ENCODE measurements around the gene PTDSS2. TPM values are rescaled to one million over a fixed set of nuclear protein-coding genes. Genes with fewer than 3 reads are reported as not detected.
A peak's percentile ranks its signal among the peaks of the same experiment; 100 is the strongest.

PTDSS2 gene
- total and polyA plus RNA-seq, 2 of the 13 experiments (the other 11 are each of a cell fraction or from before 2014, with no cell fraction given) = 21.7 to 26.4 TPM

- TF ChIP-seq ZNF569 (CRISPR knock-in tag; IDR thresholded peaks at IDR 0.05; ENCODE audit: borderline replicate concordance) (no peak), CBX2 (IDR thresholded peaks at IDR 0.05; ENCODE audit: low read depth, low read length) (no peak), CBX2 (CRISPR knock-in tag; IDR thresholded peaks at IDR 0.05; ENCODE audit: low read depth) (no peak), ZNF607 (CRISPR knock-in tag; IDR thresholded peaks at IDR 0.05; ENCODE audit: borderline replicate concordance) (no peak; the same call in 1 of the 2 replicates), ZNF205 (CRISPR knock-in tag; IDR thresholded peaks at IDR 0.05) (peak; percentile 70; the same call in 1 of the 2 replicates), RFX5 (IDR thresholded peaks at IDR 0.05; ENCODE audit: low read depth, low read length) (no peak), ZNF382 (CRISPR knock-in tag; IDR thresholded peaks at IDR 0.05; ENCODE audit: borderline replicate concordance) (no peak), STAG1 (CRISPR knock-in tag; IDR thresholded peaks at IDR 0.05) (no peak), FOXK2 (IDR thresholded peaks at IDR 0.05) (no peak), SMAD3 (CRISPR knock-in tag; IDR thresholded peaks at IDR 0.05) (peak; percentile 13; the same call in 1 of the 2 replicates), NFYB (CRISPR knock-in tag; IDR thresholded peaks at IDR 0.05) (peak; percentile 14; the same call in 1 of the 2 replicates), SMARCE1 (IDR thresholded peaks at IDR 0.05; ENCODE audit: borderline replicate concordance) (no peak), SIX4 (CRISPR knock-in tag; IDR thresholded peaks at IDR 0.05) (no peak), ZNF570 (CRISPR knock-in tag; IDR thresholded peaks at IDR 0.05; ENCODE audit: borderline replicate concordance) (no peak), ZNF713 (CRISPR knock-in tag; IDR thresholded peaks at IDR 0.05) (no peak), ZNF644 (CRISPR knock-in tag; IDR thresholded peaks at IDR 0.05; ENCODE audit: low read depth) (no peak), MED8 (CRISPR knock-in tag; IDR thresholded peaks at IDR 0.05; ENCODE audit: insufficient replicate concordance) (peak; percentile 31), PAX8 (CRISPR knock-in tag; IDR thresholded peaks at IDR 0.05; ENCODE audit: borderline replicate concordance) (peak; percentile 83; the same call in 1 of the 2 replicates)
- TF ChIP-seq, protein P1, sequence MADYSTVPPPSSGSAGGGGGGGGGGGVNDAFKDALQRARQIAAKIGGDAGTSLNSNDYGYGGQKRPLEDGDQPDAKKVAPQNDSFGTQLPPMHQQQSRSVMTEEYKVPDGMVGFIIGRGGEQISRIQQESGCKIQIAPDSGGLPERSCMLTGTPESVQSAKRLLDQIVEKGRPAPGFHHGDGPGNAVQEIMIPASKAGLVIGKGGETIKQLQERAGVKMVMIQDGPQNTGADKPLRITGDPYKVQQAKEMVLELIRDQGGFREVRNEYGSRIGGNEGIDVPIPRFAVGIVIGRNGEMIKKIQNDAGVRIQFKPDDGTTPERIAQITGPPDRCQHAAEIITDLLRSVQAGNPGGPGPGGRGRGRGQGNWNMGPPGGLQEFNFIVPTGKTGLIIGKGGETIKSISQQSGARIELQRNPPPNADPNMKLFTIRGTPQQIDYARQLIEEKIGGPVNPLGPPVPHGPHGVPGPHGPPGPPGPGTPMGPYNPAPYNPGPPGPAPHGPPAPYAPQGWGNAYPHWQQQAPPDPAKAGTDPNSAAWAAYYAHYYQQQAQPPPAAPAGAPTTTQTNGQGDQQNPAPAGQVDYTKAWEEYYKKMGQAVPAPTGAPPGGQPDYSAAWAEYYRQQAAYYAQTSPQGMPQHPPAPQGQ (CRISPR knock-in tag; IDR thresholded peaks at IDR 0.05; ENCODE audit: borderline replicate concordance) = no peak
- TF ChIP-seq, protein P2, sequence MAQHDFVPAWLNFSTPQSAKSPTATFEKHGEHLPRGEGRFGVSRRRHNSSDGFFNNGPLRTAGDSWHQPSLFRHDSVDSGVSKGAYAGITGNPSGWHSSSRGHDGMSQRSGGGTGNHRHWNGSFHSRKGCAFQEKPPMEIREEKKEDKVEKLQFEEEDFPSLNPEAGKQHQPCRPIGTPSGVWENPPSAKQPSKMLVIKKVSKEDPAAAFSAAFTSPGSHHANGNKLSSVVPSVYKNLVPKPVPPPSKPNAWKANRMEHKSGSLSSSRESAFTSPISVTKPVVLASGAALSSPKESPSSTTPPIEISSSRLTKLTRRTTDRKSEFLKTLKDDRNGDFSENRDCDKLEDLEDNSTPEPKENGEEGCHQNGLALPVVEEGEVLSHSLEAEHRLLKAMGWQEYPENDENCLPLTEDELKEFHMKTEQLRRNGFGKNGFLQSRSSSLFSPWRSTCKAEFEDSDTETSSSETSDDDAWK (CRISPR knock-in tag; IDR thresholded peaks at IDR 0.05) = no peak
- TF ChIP-seq, protein P3, sequence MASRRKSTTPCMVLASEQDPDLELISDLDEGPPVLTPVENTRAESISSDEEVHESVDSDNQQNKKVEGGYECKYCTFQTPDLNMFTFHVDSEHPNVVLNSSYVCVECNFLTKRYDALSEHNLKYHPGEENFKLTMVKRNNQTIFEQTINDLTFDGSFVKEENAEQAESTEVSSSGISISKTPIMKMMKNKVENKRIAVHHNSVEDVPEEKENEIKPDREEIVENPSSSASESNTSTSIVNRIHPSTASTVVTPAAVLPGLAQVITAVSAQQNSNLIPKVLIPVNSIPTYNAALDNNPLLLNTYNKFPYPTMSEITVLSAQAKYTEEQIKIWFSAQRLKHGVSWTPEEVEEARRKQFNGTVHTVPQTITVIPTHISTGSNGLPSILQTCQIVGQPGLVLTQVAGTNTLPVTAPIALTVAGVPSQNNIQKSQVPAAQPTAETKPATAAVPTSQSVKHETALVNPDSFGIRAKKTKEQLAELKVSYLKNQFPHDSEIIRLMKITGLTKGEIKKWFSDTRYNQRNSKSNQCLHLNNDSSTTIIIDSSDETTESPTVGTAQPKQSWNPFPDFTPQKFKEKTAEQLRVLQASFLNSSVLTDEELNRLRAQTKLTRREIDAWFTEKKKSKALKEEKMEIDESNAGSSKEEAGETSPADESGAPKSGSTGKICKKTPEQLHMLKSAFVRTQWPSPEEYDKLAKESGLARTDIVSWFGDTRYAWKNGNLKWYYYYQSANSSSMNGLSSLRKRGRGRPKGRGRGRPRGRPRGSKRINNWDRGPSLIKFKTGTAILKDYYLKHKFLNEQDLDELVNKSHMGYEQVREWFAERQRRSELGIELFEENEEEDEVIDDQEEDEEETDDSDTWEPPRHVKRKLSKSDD (CRISPR knock-in tag; IDR thresholded peaks at IDR 0.05; ENCODE audit: low read depth) = peak; percentile 61; the same call in 1 of the 2 replicates
- TF ChIP-seq, protein P4, sequence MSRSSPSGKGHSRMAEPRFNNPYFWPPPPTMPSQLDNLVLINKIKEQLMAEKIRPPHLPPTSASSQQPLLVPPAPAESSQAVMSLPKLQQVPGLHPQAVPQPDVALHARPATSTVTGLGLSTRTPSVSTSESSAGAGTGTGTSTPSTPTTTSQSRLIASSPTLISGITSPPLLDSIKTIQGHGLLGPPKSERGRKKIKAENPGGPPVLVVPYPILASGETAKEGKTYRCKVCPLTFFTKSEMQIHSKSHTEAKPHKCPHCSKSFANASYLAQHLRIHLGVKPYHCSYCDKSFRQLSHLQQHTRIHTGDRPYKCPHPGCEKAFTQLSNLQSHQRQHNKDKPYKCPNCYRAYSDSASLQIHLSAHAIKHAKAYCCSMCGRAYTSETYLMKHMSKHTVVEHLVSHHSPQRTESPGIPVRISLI (CRISPR knock-in tag; IDR thresholded peaks at IDR 0.05; ENCODE audit: borderline replicate concordance) = 0 out of 2 replicates have a peak, but pooled peaks have one; percentile 12
These were observed 56.3 kb downstream of the PTDSS2 start (continued) for GRCh38 chr11:506238-506994.
